ENCODE results near the gene KIF13A.
"Not testable (repeated sequence)": the region's sequence is repeated elsewhere in the genome, so short reads cannot be mapped to it uniquely, and the experiment has no call there.

The KIF13A gene

GRCh38 chr6:17871189-17871519 lies 116.3 kb downstream of the KIF13A start:
- DNase-seq (ENCODE audit: low read depth in 2 of 2): no peak

GRCh38 chr6:17870300-17871188 lies 116.9 kb downstream of the KIF13A start:
- DNase-seq (ENCODE audit: low read depth in 2 of 2): no peak

DNA sequence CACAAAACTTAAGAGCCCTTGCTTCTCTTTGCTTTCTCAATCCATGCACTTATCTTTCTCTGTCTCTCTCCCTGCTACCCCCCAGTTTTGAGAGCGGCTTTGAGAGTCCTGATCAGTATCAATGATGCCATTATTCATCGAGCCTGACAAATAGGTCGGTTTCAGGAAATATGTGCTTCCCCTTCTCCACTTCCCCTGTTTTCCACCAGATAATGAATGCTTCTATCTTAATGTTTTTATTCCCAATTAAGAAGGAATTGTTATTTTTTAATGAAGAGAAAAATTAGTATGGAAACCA lies 117.7 kb downstream of the KIF13A start:
- no peak for DNase-seq (ENCODE audit: low read depth in 2 of 2)

GRCh38 chr6:17869010-17869752 lies 118.3 kb downstream of the KIF13A start:
- no peak for DNase-seq (ENCODE audit: low read depth in 2 of 2)

- DNase-seq (ENCODE audit: low read depth in 2 of 2): no peak
These were observed 119.6 kb downstream of the KIF13A start for GRCh38 chr6:17867880-17868279.

- DNase-seq (ENCODE audit: low read depth in 2 of 2): no peak
These were observed 120.5 kb downstream of the KIF13A start for GRCh38 chr6:17866876-17867444.

GRCh38 chr6:17865798-17866725 lies 121.4 kb downstream of the KIF13A start:
- no peak for DNase-seq (ENCODE audit: low read depth in 2 of 2)

DNA sequence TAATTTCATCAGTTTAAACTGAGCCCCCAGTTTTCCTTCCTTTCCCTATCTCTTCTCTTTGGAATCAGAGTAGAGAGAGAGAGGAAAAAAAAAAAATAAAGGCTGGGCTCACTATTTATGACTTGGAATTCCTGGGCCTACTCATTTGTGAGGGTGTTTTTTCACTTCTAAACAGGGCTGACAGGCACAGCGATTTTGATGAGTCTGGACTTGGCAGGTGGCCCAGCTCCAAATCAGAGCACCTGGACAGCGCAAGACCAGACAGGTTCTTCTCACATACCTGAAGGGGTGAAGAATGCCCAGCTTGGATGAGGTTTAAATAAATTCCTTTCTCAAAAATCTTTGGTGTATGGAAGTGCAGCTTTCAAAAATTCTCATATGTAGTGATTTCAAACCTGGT lies 122.2 kb downstream of the KIF13A start:
- no peak for DNase-seq (ENCODE audit: low read depth in 2 of 2)

GRCh38 chr6:17863901-17864754 lies 123.3 kb downstream of the KIF13A start:
- DNase-seq (ENCODE audit: low read depth in 2 of 2): no peak

GRCh38 chr6:17861361-17861760 lies 126.1 kb downstream of the KIF13A start:
- no peak for DNase-seq (ENCODE audit: low read depth in 2 of 2)

DNA sequence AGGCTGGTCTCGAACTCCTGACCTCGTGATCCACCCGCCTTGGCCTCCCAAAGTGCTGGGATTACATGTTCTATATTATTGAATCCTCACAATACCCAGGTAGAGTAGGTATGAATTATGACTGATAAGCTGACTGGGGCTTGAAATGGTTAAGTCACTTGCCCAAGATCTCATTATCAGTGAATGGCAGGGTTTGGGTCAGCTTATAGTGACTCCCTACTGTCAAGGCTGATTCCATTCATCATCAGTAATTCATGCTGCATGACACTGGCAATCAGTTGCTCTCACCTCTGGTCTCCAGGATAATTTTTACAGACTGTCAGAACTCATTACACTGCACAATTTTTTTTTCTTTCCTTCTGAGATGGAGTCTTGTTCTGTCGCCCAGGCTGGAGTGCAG lies 127.6 kb downstream of the KIF13A start:
- DNase-seq (ENCODE audit: low read depth in 2 of 2): no peak

DNA sequence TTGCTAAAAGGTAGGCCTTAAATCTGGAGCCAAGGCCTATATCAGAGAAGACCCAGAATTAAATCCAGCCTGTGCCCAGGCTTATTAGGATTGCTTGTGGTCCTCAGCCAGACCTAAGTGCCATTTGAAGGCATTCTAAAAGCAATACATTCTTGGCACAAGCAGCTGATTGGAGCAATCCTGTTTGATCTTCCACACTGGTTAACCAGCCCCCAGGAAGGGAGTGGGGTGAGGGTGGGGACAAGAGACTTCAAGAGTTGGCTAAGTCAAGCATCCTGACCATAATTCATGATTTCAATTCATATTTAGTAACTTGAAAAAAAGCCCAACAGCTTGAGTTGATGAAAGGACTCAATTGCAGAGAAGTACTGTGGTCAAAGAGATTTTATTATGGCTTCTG lies 128.9 kb downstream of the KIF13A start:
- DNase-seq (ENCODE audit: low read depth in 2 of 2): no peak

- DNase-seq (ENCODE audit: low read depth in 2 of 2): not testable (repeated sequence)
These were observed 130.2 kb downstream of the KIF13A start for GRCh38 chr6:17857188-17857587.

- DNase-seq (ENCODE audit: low read depth in 2 of 2): no peak
These were observed 131.1 kb downstream of the KIF13A start for GRCh38 chr6:17856306-17856705.

DNA sequence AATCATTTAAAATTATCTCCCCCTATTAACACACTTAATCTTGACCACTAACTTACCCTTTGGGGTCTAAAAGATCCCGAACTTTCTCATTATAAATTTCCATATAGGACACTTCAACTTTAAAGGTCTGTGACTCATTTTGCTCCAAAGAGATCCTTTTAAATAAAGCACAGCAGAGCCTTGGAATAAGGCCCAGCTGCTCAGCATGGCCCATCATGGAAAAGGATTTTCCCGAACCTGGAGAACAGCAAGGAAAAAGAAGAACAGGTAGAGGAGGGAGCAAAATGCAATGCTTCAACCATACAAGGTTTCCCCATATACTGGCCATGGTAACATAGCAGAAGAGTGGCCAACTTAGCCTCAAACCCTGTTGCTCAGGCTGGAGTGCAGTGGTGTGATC lies 132.1 kb downstream of the KIF13A start:
- no peak for DNase-seq (ENCODE audit: low read depth in 2 of 2)

DNA sequence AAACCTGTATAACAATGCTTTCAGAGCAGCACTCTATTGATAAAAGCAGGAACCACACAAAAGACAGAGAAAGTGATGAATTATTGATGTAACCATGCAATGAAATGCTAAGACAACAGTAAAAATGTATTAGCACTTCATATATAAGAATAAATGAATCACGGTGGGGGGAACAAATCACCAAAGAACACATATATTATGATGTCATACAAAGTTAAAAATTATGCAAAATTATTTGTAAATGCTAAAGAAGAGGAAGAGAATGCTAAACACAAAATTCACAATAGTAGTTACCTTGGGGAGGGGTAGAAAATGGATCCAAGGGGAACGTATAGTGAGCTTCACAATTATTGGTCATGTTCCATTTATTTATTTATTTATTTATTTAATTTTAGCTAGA lies 133.9 kb downstream of the KIF13A start:
- DNase-seq (ENCODE audit: low read depth in 2 of 2): no peak

GRCh38 chr6:17851720-17852161 lies 135.7 kb downstream of the KIF13A start:
- DNase-seq (ENCODE audit: low read depth in 2 of 2): no peak

DNA sequence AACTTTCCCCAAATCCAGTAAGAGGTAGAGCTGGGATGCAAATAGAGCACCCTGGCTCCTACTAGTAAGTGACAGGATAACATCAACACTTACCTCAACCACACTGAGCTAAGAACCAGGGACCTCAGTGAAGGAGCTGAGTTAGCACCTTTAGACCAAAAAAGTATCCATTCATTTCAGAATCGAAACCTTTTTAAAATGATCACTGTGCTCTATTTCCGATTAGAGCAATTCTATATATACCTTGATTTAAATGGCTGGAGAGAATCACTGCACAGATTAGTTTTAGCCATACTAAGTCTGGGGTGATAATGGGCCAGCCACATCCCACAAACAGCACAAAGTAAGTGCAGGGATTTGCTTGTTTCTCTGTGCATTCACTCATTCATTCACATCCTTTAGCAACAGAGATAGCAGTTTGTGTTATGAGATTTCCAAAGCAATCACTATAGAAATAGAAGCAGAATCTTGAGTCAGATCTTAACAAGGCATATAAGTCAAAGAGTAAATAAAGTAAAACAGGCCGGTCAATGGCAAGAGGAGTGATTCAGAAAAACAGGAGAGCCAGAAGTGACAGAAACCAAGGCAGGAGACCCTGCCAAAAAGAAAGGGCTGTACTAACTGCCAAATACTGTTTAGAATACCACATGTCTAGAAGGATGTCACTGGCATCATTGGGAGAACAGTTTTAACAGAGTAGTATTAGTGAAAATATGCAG lies 136.3 kb downstream of the KIF13A start:
- no peak for DNase-seq (ENCODE audit: low read depth in 2 of 2)

- no peak for DNase-seq (ENCODE audit: low read depth in 2 of 2)
These were observed 137.2 kb downstream of the KIF13A start for GRCh38 chr6:17850281-17850680.

DNA sequence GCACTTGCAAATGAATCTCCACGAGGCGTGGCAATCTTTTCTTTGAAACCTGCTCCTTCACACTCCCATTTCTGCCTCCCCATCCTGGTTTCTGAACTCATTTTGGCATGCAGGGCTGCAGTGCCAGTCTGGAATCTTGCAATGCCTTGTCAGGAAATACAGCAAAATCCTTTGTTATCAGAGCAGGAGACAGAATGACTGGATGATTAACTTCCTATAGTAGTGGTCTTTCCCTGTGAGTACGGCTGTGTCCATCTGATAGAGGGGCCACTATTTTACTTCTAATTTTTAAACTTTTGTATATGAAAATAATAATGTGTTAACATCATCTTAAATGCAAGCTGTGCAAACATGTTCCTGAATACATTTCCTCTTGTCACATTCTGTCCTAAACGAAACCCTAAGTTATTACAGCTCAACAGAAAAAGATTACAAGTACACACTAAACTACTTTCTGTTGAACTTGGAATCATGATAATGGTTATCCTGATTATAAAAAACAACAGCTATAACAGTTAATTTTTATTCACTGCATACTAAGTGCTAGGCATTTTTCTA lies 140.2 kb downstream of the KIF13A start:
- no peak for DNase-seq (ENCODE audit: low read depth in 2 of 2)
